Activated T-cell treated with anti-CD3 and anti-CD28 coated beads for 24 hours (primary cell): ENCODE data around the gene SFSWAP.
"Not testable (repeated sequence)": the region's sequence is repeated elsewhere in the genome, so short reads cannot be mapped to it uniquely, and the experiment has no call there.

Source experiments
- DNase-seq: peaks from one replicate; pipeline ENCODE4 v3.0.0-alpha.2; 2020; ENCODE audit warnings: low read depth

SFSWAP gene

DNA sequence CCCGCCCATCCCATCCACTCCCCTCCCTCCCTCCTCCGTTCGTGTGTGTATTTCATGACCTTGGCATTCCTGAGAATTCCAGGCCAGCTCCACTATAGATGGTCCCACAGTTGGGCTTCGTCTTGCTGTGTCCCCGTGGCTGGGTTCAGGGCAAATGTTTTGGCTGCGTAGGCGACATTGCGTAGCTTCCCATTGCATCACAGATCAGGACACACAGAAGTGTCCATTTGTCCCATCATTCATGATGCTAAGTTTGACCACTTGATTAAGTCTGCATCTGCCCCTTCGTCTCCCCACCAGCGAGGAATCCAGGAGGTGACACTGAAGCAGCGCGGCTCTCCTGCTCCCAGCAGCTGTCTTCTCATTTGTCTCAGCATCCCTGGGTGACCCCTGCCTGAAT lies 78.7 kb downstream of the SFSWAP start:
- no peak for DNase-seq

DNA sequence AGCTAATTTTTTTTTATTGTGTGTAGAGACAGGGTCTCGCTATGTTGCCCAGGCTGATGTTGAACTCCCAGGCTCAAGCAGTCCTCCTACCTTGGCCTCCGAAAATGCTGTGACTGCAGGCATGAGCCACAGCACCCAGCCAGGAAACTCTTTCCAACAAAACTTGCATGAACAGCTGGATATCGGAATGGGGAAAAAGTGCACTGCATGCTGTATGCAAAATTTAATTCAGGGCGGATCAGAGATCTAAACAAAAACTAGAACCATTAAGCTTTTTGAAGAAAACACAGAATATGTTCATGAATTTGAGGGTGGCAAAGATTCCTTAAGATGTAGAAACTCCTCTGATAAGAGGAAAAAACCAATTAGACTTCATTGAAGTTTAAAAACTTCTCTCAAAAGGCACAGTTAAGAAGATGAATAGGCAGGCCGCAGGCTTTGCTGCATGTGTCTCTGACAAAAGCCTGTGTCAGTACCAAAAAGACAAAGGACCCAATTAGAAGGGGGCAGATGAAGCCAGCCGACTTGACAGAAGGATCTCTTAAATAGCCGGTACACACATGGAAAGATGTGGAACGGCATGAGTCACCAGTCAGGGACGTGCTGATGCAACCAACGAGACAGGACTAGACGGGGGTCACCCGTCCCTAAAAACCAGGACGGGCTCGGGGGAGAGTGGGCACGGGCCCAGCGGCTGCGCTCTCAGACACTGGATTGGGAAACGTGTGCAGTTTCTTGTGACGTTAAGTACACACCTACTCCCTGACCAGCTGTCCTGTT lies 82.5 kb downstream of the SFSWAP start:
- DNase-seq, result no peak

DNA sequence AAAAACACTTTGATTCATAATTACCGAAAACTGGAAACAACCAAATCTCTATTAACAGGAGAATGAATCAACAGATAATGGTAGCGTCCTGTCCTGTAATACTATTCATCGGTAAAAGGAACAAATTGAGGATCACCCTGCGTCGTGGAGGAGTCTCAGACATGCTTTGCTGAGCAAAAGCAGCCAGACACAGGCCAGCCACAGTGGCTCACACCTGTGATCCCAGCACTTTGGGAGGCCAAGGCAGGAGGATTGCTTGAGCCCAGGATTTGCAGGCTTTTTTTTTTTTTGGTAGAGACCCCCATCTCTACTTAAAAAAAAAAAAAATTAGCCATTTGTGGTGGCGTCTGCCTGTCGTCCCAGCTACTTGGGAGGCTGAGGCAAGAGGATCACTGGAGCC lies 83.2 kb downstream of the SFSWAP start:
- DNase-seq, result no peak

DNA sequence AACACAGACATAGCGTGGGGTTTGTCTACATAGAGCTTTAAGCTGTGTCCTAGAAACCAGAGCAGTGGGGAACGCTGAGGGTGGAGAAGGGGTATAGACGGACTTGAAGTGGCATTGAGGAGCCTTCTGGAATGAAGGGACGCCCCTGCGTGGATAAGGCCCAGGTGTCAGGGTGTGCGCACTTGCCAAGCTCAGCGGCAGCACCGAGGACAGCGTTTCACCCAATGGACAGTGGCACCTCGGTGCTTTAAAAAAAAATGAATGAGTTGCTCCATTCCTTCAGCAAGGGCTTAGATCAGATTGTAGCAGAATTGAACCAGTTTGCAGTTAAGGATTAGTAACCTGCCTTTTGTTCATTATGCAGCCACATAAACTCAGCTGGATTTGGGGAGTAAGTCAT lies 83.7 kb downstream of the SFSWAP start:
- DNase-seq, result no peak

DNA sequence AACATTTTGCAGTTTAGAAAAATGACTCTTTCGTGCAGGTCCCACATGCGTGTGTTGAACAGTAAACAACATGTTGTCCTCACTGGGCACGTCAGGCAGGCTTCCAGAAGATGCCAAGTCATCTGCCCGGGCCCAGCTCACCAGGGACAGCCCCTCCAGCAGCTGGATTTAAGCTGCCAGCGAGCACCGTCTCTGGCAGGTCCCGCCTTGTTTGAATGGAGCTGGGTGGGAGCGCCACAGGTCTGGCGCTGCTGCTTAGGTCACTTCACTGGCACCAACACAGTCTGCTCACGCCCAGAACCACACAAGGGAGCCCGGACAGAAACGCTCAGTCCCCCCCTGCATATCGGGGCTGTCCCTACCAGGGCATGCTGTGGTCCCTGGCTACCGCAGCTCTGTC lies 84.2 kb downstream of the SFSWAP start:
- no peak for DNase-seq

DNA sequence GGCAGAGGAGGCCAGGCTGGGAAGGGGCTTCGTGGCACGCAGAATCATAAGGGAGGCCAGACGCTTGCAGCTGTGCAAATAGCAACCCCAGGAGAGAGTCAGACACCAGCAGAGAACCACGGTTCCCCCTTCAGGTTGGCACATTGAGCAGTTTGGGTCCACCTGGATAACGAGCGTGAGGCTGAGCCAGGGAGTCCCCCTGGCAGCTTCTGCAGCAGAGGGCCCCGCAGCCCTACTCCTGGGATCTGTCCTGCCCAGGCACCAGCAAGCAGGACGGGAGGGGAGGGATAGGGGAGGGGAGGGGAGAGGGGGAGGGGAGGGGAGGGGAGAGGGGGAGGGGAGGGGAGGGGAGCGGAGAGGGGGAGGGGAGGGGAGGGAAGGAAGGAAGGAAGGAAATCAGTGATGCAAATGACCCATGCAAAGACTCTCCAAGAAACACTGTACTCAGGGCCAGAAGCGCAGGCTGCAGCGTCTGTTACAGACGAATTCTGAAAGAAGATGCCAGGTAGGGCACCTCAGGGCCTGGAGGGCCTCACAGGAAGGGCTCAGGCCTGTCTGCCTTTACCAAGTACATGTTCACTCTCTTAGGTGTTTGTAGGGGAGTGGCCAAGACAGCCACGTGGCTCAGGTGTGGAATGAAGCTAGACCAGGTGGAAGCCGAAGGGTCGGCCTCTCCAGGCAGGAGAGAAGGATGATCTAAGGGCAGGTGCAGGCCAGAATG lies 85.0 kb downstream of the SFSWAP start:
- no peak for DNase-seq

DNA sequence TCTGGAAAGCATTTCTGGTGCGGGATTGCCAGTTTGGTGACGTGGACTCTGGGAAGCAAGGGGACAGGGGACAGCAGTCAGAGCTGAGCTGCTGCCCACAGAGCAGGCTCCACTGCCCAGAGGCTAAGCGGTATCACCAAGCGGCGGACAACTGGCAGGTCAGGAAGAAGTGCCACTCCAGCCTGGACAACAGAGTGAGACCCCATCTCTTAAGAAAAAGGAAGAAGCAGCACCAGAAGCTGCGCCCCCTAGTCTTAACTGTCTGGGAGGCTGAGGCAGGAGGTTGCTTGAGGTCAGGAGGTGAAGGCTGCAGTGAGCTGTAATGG lies 85.5 kb downstream of the SFSWAP start:
- DNase-seq, result no peak

DNA sequence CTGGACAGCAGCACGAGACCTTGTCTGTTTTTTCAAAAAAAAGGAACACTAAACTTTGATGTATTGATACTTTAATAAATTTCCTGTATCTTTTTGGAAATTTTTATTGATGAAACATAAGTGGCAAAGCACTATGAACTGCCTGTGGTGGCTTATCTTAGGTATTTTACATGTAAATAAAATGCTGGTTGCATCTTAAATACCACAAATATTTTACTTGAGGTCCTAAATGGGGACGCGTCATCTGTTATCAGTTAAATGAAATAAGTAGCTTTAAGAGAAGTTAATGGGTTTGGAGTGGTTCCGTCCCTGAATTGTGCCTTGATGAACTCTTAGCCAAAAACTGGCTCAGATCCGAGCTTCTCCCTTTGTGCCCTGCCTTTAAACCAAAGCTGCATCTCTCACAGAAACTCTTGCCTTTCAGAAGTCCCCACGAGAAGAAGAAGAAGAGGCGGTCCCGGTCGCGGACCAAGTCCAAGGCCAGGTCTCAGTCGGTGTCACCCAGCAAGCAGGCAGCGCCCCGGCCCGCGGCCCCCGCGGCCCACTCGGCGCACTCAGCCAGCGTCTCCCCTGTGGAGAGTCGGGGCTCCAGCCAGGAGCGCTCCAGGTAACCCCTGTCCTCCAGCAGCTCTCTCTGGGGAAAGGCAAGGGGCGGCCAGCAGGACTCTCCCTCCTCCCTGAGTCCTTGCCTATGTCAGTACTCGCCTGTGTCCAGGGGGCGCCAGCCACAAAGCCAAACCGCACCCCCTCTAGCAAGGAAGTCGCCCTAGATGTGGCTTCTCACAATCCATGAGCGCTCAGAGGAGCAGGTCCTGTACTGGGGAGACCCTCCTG lies 86.1 kb downstream of the SFSWAP start:
- no peak for DNase-seq

DNA sequence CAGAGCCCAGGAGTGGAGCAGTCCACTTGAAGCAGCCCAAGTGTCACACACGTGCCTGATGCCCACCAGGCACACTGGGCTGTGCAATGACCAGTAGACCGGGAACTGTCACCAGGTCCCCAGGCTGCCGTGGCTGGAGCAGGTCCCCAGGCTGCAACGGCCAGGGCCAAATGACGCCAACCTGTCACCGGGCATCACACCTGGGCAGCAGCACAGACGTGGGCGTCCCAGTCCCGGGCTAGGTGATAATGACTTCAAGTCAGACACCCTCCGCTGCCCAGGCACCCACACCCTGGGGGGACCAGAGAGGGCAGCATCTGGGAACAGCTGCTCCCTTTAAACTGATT lies 86.7 kb downstream of the SFSWAP start:
- no peak for DNase-seq

DNA sequence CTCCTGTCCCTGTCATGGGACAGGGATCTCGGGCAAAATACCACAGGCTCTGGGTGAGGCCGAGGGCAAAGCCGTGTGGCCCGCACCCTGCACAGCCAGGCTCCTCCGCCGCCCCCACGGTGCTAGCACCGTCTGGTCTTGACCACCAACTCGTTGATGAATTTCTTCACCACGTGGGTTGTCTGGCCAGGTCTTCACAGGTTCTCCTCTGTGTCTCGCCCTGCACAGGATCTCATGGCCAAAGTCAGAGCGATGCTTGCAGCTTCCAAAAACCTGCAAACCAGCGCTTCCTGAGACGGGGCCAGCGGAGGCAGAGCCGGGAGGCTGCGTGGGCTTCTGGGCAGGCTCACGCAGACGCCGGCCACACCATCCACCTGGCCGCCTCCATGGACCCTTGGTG lies 88.3 kb downstream of the SFSWAP start:
- DNase-seq, result no peak

DNA sequence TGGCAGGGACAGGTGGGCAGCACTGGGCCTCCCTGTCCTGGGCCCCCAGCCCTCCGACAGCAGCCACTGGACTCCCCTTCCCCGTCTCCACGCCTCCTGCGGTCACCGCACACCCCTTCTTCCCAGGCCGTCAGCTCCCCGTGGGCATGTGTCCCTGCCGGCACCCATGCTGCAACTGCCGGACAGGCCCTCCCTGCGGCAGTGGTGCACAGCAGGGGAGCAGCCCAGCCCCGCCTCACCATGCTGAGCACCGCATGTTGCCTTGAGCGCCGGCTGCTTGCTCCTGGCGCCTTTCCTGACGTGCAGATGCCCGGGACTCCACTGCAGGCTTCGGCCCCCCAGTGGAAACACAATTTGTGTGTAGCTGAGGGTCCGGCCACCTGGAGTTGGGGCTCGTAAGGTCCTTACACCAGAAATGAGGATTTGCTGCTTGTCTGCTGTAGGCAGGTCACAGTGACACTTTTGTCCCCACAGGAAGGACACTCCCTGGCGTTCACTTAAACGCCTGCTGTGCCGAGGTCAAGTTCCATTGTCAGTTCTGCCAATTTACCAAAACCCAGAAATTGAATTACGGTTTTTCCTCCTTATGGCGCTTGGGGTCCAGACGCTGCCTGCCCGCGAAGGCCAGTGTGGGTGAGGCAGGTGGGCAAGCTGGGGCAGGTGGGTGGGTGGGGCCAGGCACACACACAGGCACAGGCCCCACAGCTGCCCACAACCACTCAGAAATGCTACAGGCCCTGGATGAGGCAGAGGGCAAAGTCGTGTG lies 89.1 kb downstream of the SFSWAP start:
- DNase-seq, result no peak

DNA sequence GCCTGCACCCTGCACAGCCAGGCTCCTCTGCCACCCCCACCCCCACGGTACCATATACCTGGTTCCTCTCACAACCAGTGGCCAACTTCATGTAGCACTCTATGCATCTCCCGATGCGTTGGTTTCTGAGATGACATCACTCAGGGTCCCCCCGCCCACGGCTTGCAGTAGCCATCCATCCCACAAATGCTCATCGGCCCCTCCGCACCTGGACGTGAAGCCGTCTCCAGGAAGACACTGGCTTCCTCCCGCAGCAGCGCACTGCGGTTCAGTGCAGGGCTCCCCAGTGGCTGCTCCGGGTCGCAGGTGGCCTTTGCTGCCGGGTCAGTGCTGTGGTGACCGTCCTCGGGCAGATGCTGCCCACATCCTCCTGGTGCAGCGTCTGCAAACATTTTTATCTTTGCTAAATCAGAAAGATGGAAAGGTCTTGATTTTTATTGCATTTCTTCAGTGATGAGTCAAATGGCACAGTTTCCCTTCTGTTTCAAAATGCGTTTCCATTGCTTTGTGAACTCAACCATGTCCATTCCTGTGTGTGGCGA lies 89.8 kb downstream of the SFSWAP start:
- no peak for DNase-seq

DNA sequence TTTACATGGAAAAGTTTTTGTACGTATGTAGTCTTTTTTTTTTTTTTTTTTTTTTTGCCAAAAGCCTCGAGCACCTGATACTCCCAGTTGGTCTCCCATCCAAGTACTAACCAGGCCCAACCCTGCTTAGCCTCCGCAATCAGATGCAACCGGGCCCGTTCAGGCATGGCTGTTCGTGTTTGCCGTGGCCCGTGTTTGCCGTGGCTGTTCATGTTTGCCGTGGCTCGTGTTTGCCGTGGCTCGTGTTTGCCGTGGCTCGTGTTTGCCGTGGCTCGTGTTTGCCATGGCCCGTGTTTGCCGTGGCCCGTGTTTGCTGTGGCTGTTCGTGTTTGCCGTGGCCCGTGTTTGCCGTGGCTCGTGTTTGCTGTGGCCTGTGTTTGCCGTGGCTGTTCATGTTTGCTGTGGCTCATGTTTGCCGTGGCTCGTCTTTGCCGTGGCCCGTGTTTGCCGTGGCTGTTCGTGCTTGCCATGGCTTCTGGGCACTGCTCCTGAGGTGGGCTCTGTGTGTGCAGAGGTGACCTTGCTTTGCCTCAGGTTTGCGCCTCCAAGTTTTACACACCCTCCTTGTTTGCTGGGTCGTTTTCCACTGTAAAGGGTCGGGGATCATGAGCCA lies 90.5 kb downstream of the SFSWAP start:
- no peak for DNase-seq

DNA sequence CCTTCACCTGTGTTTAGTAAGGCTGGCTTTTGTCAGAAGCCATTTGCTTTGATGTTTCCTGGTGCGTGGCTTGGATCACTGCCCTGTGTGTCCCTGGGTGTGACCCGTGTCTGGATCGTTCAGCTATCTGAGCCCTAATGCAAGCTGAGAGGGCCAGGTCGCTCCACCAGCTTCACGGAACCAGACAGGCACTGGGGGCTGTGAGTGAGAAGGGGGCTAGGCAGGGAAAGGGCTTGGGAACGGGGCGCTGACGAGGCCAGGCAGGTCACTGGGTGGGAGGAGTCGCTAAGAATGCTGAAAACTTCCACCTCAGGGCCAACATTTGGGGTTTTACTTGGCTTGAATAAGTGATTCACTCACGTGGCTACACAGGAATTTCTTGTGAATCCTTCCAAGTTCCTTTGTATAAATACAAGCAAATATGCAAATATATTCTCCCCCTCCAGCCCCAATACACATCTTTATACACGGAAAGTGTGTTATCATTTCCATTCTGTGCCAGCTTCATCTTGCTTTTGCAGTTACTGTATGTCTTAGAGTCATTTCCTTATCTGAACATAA lies 93.2 kb downstream of the SFSWAP start:
- no peak for DNase-seq

DNA sequence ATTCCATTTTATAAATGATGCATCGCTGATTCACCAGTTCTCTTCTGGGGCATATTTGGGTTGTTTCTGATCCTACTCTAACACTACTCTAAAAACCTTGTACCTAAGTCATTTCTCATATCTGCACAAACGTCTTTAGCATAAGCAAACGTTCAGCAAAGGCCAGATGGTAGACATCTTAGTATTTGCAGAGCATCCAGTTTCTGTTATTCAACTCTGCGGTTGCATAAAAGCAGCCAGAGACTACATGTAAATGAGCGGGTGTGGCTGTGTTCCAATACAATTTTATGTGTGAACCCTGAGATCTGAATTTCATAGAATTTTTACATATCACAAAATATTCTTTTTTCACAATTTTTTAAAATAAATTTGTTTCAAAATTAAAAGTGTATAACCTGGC lies 94.5 kb downstream of the SFSWAP start:
- DNase-seq, result no peak

DNA sequence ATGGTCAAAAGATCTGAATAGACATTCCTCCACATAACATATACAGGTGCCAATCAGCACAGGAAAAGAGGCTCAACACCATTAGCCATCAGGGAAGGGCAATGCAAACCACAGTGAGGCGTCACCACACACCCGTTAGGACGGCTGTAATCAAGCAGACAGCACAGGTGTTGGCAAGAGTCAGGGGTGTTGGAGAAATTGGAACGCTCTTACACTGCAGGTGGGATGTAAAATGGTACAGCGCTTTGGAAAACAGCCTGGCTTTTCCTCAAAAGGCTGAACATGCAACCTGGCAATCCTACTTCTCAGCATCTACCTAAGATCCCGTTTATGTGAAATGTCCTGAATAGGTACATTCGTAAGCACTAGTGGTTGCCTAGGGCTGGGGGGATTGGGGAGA lies 95.8 kb downstream of the SFSWAP start:
- DNase-seq, result no peak

DNA sequence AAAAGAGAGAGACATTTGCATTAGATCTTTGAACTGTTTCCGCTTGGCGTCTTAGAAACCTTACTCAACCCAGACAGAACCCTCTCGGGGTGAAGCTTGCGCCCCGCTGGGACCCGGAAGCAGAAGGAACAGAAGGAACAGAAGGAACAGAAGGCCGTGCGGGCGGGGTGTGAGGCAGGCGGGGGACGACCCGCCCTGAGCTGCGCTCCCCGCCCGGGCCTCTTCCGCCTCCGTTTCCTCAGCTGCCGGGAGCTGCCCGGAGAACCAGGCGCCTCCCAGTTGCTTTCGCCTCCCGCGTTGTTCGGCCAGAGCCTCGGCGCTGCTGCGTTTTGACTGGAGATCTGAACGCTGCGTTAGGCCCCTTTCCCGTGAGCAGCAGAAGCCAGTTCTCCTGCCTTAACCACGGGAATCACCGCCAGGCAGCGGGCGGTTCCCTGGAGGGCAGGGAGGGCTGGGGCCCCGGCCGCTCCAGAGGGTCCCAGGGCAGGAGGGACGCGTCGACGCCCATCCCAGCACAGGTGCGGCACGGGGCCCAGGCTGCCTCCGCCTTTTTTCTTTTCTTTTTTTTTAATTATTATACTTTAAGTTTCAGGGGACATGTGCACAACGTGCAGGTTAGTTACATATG lies 98.0 kb downstream of the SFSWAP start:
- no peak for DNase-seq

DNA sequence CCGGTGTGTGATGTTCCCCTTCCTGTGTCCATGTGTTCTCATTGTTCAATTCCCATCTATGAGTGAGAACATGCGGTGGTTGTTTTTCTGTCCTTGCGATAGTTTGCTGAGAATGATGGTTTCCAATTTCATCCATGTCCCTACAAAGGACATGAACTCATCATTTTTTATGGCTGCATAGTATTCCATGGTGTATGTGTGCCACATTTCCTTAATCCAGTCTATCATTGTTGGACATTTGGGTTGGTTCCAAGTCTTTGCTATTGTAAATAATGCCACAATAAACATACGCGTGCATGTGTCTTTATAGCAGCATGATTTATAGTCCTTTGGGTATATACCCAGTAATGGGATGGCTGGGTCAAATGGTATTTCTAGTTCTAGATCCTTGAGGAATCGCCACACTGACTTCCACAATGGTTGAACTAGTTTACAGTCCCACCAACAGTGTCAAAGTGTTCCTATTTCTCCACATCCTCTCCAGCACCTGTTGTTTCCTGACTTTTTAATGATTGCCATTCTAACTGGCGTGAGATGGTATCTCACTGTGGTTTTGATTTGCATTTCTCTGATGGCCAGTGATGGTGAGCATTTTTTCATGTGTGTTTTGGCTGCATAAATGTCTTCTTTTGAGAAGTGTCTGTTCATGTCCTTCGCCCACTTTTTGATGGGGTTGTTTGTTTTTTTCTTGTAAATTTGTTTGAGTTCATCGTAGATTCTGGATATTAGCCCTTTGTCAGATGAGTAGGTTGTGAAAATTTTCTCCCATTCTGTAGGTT lies 98.8 kb downstream of the SFSWAP start:
- not testable (repeated sequence) for DNase-seq

DNA sequence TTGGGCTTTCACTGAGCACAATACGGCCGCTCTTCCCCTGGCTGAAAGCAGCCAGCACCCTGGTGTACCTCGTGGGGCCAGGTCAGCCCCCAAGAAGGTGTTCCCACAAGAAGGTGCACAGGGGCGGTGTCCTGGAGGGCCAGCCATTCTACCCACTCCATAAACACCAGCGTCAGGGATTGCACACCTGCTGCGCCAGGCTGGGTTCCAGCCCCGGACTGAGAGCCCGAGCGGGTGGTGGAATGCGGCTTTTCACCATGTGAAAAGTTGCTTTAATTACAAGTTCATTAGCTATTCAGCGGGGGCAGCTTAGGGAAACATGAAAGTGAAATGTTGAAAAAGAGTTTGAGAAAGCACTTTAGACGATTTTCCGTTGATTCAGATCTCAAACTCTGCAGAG lies 99.8 kb downstream of the SFSWAP start:
- no peak for DNase-seq

DNA sequence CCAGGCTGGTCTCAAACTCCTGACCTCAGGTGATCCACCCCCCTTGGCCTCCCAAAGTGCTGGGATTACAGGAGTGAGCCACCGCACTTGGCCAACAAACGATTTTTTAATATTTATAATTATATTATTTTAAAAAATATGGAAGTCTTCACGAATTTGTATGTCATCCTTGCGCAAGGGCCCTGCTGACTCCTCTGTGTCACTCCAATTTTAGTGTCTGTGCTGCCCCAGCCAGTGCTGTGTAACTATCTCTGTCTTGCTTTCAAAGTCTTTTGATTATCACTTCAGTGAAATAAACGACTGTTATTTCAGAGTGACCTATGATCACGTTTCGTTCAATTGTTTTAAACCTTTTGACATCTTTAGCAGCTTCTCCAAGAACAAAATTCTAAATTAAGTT lies 104.2 kb downstream of the SFSWAP start:
- no peak for DNase-seq
